ENCODE results near the gene REP15.

The REP15 gene

GRCh38 chr12:27695556-27696292, 523 bp upstream of the REP15 start:
- POLR2A ChIA-PET, result interaction anchor here (0.6 to 0.7 kb wide), 2 partner anchors 15 to 172 kb away, joined by 3 to 5 read pairs; partner anchors contain the start of genes MRPS35 and PPFIBP1
- Histone ChIP-seq H3K36me3 (ENCODE audit: control insufficient read depth in 2 of 2, insufficient read depth in 1 of 2, low read length in 2 of 2) (peaks cover 0 to 18% of the 10 kb centered on the region in 2 experiments; a peak in 2 of 3 replicates), H3K4me1 (ENCODE audit: control insufficient read depth, insufficient read depth, low read length) (no peaks in the 10 kb centered on the region), H3K9me3 (ENCODE audit: control insufficient read depth, insufficient read depth, low read depth, low read length) (no peaks in the 10 kb centered on the region), H3K4me3 (ENCODE audit: low read depth, low read length) (no peak overlapping the region), H3K27ac (ENCODE audit: extremely low read depth, low read depth, low read length) (no peak overlapping the region)
- no peak for TF ChIP-seq ZNF157 (tag by site-specific recombination; IDR thresholded peaks at IDR 0.05)
- TF ChIP-seq ZNF571 (tag by site-specific recombination; IDR thresholded peaks at IDR 0.05), result no peak
- TF ChIP-seq ZNF626 (tag by site-specific recombination; IDR thresholded peaks at IDR 0.05), result no peak
- TF ChIP-seq MEIS1 (CRISPR knock-in tag; IDR thresholded peaks at IDR 0.05; ENCODE audit: borderline replicate concordance), result no peak
- no peak for TF ChIP-seq ZNF623 (tag by site-specific recombination; IDR thresholded peaks at IDR 0.05)
- TF ChIP-seq, protein P1, sequence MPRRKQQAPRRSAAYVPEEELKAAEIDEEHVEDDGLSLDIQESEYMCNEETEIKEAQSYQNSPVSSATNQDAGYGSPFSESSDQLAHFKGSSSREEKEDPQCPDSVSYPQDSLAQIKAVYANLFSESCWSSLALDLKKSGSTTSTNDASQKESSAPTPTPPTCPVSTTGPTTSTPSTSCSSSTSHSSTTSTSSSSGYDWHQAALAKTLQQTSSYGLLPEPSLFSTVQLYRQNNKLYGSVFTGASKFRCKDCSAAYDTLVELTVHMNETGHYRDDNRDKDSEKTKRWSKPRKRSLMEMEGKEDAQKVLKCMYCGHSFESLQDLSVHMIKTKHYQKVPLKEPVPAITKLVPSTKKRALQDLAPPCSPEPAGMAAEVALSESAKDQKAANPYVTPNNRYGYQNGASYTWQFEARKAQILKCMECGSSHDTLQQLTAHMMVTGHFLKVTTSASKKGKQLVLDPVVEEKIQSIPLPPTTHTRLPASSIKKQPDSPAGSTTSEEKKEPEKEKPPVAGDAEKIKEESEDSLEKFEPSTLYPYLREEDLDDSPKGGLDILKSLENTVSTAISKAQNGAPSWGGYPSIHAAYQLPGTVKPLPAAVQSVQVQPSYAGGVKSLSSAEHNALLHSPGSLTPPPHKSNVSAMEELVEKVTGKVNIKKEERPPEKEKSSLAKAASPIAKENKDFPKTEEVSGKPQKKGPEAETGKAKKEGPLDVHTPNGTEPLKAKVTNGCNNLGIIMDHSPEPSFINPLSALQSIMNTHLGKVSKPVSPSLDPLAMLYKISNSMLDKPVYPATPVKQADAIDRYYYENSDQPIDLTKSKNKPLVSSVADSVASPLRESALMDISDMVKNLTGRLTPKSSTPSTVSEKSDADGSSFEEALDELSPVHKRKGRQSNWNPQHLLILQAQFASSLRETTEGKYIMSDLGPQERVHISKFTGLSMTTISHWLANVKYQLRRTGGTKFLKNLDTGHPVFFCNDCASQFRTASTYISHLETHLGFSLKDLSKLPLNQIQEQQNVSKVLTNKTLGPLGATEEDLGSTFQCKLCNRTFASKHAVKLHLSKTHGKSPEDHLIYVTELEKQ (tag by site-specific recombination; IDR thresholded peaks at IDR 0.05; ENCODE audit: borderline replicate concordance), result no peak
- TF ChIP-seq ZIC2 (tag by site-specific recombination; IDR thresholded peaks at IDR 0.05), result no peak
- TF ChIP-seq ZFP3 (tag by site-specific recombination; IDR thresholded peaks at IDR 0.05; ENCODE audit: low read depth), result no peak
- no peak for TF ChIP-seq ZNF302 (tag by site-specific recombination; IDR thresholded peaks at IDR 0.05; ENCODE audit: low read depth)
- TF ChIP-seq ZEB2 (tag by site-specific recombination; IDR thresholded peaks at IDR 0.05), result no peak
- no peak for TF ChIP-seq ZNF433 (tag by site-specific recombination; IDR thresholded peaks at IDR 0.05; ENCODE audit: low read depth)
- TF ChIP-seq GLIS2 (tag by site-specific recombination; IDR thresholded peaks at IDR 0.05), result no peak
- TF ChIP-seq ZNF133 (tag by site-specific recombination; IDR thresholded peaks at IDR 0.05), result no peak
- no peak for TF ChIP-seq ZFP41 (tag by site-specific recombination; IDR thresholded peaks at IDR 0.05; ENCODE audit: borderline replicate concordance)
- TF ChIP-seq ZSCAN16 (tag by site-specific recombination; IDR thresholded peaks at IDR 0.05), result no peak
- no peak for TF ChIP-seq ZNF175 (tag by site-specific recombination; IDR thresholded peaks at IDR 0.05)
- TF ChIP-seq ZNF350 (tag by site-specific recombination; IDR thresholded peaks at IDR 0.05), result no peak
- CTCF ChIA-PET, result interaction anchor here (0.7 kb wide), 2 partner anchors 22 to 1219 kb away, joined by 3 to 4 read pairs; no protein-coding TSS in a partner anchor

- Histone ChIP-seq H3K4me1 (ENCODE audit: control insufficient read depth, insufficient read depth, low read length) (no peaks in the 10 kb centered on the region), H3K9me3 (ENCODE audit: control insufficient read depth, insufficient read depth, low read depth, low read length) (no peaks in the 10 kb centered on the region), H3K4me3 (ENCODE audit: low read depth, low read length) (no peak overlapping the region), H3K36me3 (ENCODE audit: control insufficient read depth in 2 of 2, insufficient read depth in 1 of 2, low read length in 2 of 2) (peaks cover 0 to 13% of the 10 kb centered on the region in 2 experiments; a peak in 2 of 3 replicates), H3K27ac (ENCODE audit: extremely low read depth, low read depth, low read length) (no peak overlapping the region)
- ChIA-PET POLR2A (no interaction called here), CTCF (interaction anchor here (0.6 kb wide), 1 partner anchor 262 kb away, joined by 5 read pairs; no protein-coding TSS in a partner anchor)
- no peak for TF ChIP-seq ZNF488 (tag by site-specific recombination; IDR thresholded peaks at IDR 0.05)
- TF ChIP-seq, protein P2, sequence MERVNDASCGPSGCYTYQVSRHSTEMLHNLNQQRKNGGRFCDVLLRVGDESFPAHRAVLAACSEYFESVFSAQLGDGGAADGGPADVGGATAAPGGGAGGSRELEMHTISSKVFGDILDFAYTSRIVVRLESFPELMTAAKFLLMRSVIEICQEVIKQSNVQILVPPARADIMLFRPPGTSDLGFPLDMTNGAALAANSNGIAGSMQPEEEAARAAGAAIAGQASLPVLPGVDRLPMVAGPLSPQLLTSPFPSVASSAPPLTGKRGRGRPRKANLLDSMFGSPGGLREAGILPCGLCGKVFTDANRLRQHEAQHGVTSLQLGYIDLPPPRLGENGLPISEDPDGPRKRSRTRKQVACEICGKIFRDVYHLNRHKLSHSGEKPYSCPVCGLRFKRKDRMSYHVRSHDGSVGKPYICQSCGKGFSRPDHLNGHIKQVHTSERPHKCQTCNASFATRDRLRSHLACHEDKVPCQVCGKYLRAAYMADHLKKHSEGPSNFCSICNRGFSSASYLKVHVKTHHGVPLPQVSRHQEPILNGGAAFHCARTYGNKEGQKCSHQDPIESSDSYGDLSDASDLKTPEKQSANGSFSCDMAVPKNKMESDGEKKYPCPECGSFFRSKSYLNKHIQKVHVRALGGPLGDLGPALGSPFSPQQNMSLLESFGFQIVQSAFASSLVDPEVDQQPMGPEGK (tag by site-specific recombination; IDR thresholded peaks at IDR 0.05), result no peak
- no peak for TF ChIP-seq ZNF558 (tag by site-specific recombination; IDR thresholded peaks at IDR 0.05)
- no peak for TF ChIP-seq GLI4 (tag by site-specific recombination; IDR thresholded peaks at IDR 0.05)
- no peak for TF ChIP-seq ZNF140 (tag by site-specific recombination; IDR thresholded peaks at IDR 0.05)
- TF ChIP-seq, protein P3, sequence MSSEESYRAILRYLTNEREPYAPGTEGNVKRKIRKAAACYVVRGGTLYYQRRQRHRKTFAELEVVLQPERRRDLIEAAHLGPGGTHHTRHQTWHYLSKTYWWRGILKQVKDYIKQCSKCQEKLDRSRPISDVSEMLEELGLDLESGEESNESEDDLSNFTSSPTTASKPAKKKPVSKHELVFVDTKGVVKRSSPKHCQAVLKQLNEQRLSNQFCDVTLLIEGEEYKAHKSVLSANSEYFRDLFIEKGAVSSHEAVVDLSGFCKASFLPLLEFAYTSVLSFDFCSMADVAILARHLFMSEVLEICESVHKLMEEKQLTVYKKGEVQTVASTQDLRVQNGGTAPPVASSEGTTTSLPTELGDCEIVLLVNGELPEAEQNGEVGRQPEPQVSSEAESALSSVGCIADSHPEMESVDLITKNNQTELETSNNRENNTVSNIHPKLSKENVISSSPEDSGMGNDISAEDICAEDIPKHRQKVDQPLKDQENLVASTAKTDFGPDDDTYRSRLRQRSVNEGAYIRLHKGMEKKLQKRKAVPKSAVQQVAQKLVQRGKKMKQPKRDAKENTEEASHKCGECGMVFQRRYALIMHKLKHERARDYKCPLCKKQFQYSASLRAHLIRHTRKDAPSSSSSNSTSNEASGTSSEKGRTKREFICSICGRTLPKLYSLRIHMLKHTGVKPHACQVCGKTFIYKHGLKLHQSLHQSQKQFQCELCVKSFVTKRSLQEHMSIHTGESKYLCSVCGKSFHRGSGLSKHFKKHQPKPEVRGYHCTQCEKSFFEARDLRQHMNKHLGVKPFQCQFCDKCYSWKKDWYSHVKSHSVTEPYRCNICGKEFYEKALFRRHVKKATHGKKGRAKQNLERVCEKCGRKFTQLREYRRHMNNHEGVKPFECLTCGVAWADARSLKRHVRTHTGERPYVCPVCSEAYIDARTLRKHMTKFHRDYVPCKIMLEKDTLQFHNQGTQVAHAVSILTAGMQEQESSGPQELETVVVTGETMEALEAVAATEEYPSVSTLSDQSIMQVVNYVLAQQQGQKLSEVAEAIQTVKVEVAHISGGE (tag by site-specific recombination; conservative IDR thresholded peaks at IDR 0.05; ENCODE audit: low read depth), result no peak
- TF ChIP-seq ZNF2 (tag by site-specific recombination; IDR thresholded peaks at IDR 0.05), result no peak
- no peak for TF ChIP-seq ZNF830 (tag by site-specific recombination; IDR thresholded peaks at IDR 0.05; ENCODE audit: low read depth)
Observed at GRCh38 chr12:27696864-27697564, 767 bp downstream of the REP15 start.

Data from HEK293 (cell line).